Ovary (tissue), 3 donors: ENCODE data around the gene GRID2.

Experiments used
- CTCF ChIP-seq, 3 donors: fragments of 450-650 bp in 2 of 3; fragments of 200-600 bp in 1 of 3; IDR thresholded peaks; one replicate each; pipeline versions ENCODE4 v1.5.1 to v1.8.0; 2016 to 2022; ENCODE audit warnings: antibody characterized with exemption in 3 of 3, mild to moderate bottlenecking in 1 of 3
- EP300 ChIP-seq: sonication (generic); formaldehyde crosslinking; IDR thresholded peaks from one replicate; pipeline ENCODE4 v1.6.1; 2017; ENCODE audit warnings: antibody characterized with exemption
- donor health status: DM: no; HTN: no; CAD: no.

GRCh38 chr4:92270908-92271307 is 32.9 kb upstream of the GRID2 start:
- TF ChIP-seq CTCF (IDR thresholded peaks at IDR 0.05) (no peak), EP300 (no peak)
